A549 (cell line): ENCODE data around the gene COG8. TPM values are rescaled to one million over a fixed set of nuclear protein-coding genes. Genes with fewer than 3 reads are reported as not detected.
A peak's percentile ranks its signal among the peaks of the same experiment; 100 is the strongest.

ENCODE experiments used
- ATAC-seq, 2 experiments: fragments of 200-7000 bp in 1 of 2; fragments of >200 bp in 1 of 2; cut with Nextera tagmentation in 1 of 2; cut with Tn5 transposase in 1 of 2; 3 replicates each; pipeline versions ENCODE4 v1.8.0 to v1.9.1; 2018 to 2020; ENCODE audit warnings: mild to moderate bottlenecking in 1 of 2, moderate library complexity in 1 of 2
- CTCF ChIA-PET: fragments of 300-600 bp; sonication (Branson Sonifier 250); formaldehyde crosslinking; extraction: SDS; loops from one replicate; lab custom pipeline; 2021; ENCODE audit warnings: antibody characterized with exemption, inconsistent platforms; lab: Yijun Ruan, JAX
- POLR2A ChIA-PET: fragments of 350-600 bp; formaldehyde crosslinking; extraction: SDS; loops from one replicate; lab custom pipeline; 2021; ENCODE audit warnings: antibody characterized with exemption, inconsistent platforms; lab: Yijun Ruan, JAX
- DNase-seq, 2 experiments: peaks; one replicate each; pipeline versions ENCODE4 v3.0.0 to v3.0.0-alpha.2; 2011 to 2016; ENCODE audit warnings: low read depth in 1 of 2, low spot score in 1 of 2
- FAIRE-seq: peaks from 2 replicates; lab custom pipeline; 2011; peaks lifted over from hg19 to GRCh38; lab: Jason Lieb, UNC
- H3K27ac ChIP-seq, 2 experiments: fragments of >200 bp; sonication (Bioruptor Twin); formaldehyde crosslinking; 3 replicates each; pipeline ENCODE4 v1.5.1; 2016 to 2017
- H3K4me1 ChIP-seq: fragments of >200 bp; sonication (Bioruptor Twin); formaldehyde crosslinking; 3 replicates; pipeline ENCODE4 v1.6.1; 2016
- H3K4me2 ChIP-seq: fragments of >200 bp; sonication (Bioruptor Twin); formaldehyde crosslinking; 3 replicates; pipeline ENCODE4 v1.6.1; 2016
- H3K4me3 ChIP-seq: fragments of >200 bp; sonication (Bioruptor Twin); formaldehyde crosslinking; 3 replicates; pipeline ENCODE4 v1.5.1; 2016
- H3K9me3 ChIP-seq: fragments of >200 bp; sonication (Bioruptor Twin); formaldehyde crosslinking; 3 replicates; pipeline ENCODE4 v1.6.1; 2016
- ATOH8 ChIP-seq: fragments of 250-450 bp; sonication (Bioruptor Pico); IDR thresholded peaks from 2 replicates; pipeline ENCODE4 v1.5.0; 2020; ENCODE audit warnings: low read depth, mild to moderate bottlenecking, moderate library complexity
- CBX8 ChIP-seq: fragments of 200-600 bp; sonication (generic); IDR thresholded peaks from 2 replicates; pipeline ENCODE4 v1.6.1; 2016
- CEBPB ChIP-seq, 2 experiments: fragments of >200 bp in 1 of 2; sonication (Bioruptor Twin) in 1 of 2; formaldehyde crosslinking in 1 of 2; IDR thresholded peaks; 2 replicates each; pipeline ENCODE4 v1.6.1; 2012 to 2016
- EHF ChIP-seq: fragments of 250-450 bp; sonication (Bioruptor Pico); IDR thresholded peaks from 2 replicates; pipeline ENCODE4 v1.5.0; 2020; ENCODE audit warnings: mild to moderate bottlenecking
- EP300 ChIP-seq, 2 experiments: fragments of >200 bp; sonication (Bioruptor Twin); formaldehyde crosslinking; IDR thresholded peaks; 2 replicates in 1 of 2; 3 replicates in 1 of 2; pipeline ENCODE4 v1.6.1; 2016 to 2017
- FOSL2 ChIP-seq, 2 experiments: fragments of 450-650 bp in 1 of 2; fragments of >200 bp in 1 of 2; sonication (Bioruptor Twin) in 1 of 2; formaldehyde crosslinking; IDR thresholded peaks; 2 replicates each; pipeline versions ENCODE4 v1.5.0 to v1.6.1; 2016 to 2020; ENCODE audit warnings: mild to moderate bottlenecking in 1 of 2, moderate library complexity in 1 of 2
- HEYL ChIP-seq: fragments of 250-450 bp; sonication (Bioruptor Pico); IDR thresholded peaks from 2 replicates; pipeline ENCODE4 v1.8.0; 2021; ENCODE audit warnings: mild to moderate bottlenecking, moderate library complexity
- KDM1A ChIP-seq: fragments of 200-600 bp; sonication (generic); IDR thresholded peaks from 2 replicates; pipeline ENCODE4 v1.6.1; 2016; ENCODE audit warnings: low read depth, mild to moderate bottlenecking
- MAFK ChIP-seq: fragments of 450-650 bp; IDR thresholded peaks from 2 replicates; pipeline ENCODE4 v1.6.1; 2014; ENCODE audit not compliant: partially characterized antibody
- MYC ChIP-seq: IDR thresholded peaks from 2 replicates; pipeline ENCODE4 v1.6.1; 2012; ENCODE audit warnings: mild to moderate bottlenecking, inconsistent platforms, low read length, improper control_type of control experiment, borderline replicate concordance
- NPAS2 ChIP-seq: fragments of 250-450 bp; sonication (Bioruptor Pico); IDR thresholded peaks from 2 replicates; pipeline ENCODE4 v1.8.0; 2022; ENCODE audit warnings: mild to moderate bottlenecking, moderate library complexity, borderline replicate concordance
- PBX3 ChIP-seq: IDR thresholded peaks from 2 replicates; pipeline ENCODE4 v1.6.1; 2012
- POLR2AphosphoS2 ChIP-seq: conservative IDR thresholded peaks from 2 replicates; pipeline ENCODE4 v1.6.1; 2012; ENCODE audit warnings: low read length, improper control_type of control experiment, inconsistent platforms
- REST ChIP-seq: fragments of 200-600 bp; sonication (generic); IDR thresholded peaks from 2 replicates; pipeline ENCODE4 v1.6.1; 2016; ENCODE audit warnings: antibody characterized with exemption, mild to moderate bottlenecking, moderate library complexity
- SREBF2 ChIP-seq: fragments of 450-650 bp; IDR thresholded peaks from 2 replicates; pipeline ENCODE4 v1.6.1; 2014; ENCODE audit warnings: mild to moderate bottlenecking, moderate library complexity
- TFCP2L1 ChIP-seq: fragments of 250-450 bp; sonication (Bioruptor Pico); IDR thresholded peaks from 2 replicates; pipeline ENCODE4 v1.5.0; 2021; ENCODE audit warnings: mild to moderate bottlenecking
- TP53 ChIP-seq: fragments of 250-450 bp; sonication (Bioruptor Pico); IDR thresholded peaks from 2 replicates; pipeline ENCODE4 v1.5.0; 2021; ENCODE audit warnings: mild to moderate bottlenecking, moderate library complexity
- ZFP36 ChIP-seq: fragments of 450-650 bp; IDR thresholded peaks from 2 replicates; pipeline ENCODE4 v1.6.1; 2014; ENCODE audit warnings: borderline replicate concordance; ENCODE audit not compliant: partially characterized antibody
- ZNF302 ChIP-seq: fragments of 250-450 bp; sonication (Bioruptor Pico); IDR thresholded peaks from 2 replicates; pipeline ENCODE4 v1.9.0; 2021; ENCODE audit warnings: inconsistent platforms, mild to moderate bottlenecking, moderate library complexity
- WGBS: methylation state at CpG from one replicate; pipeline ENCODE4 v1.1.6; 2017; ENCODE audit errors: missing lambda C conversion rate; 5-methylcytosine and 5-hydroxymethylcytosine counted together
- polyA plus RNA-seq, 4 experiments: library from polyadenylated mRNA; depleted of rRNA in 3 of 4; stranded (reverse); fragments of >200 nt; fragmentation: RNase III in 1 of 4; extraction: RNeasy Plus Mini Kit Qiagen cat#74134 plus additional on column Dnase treatment in 1 of 4; gene quantifications; 2 replicates in 3 of 4; 3 replicates in 1 of 4; pipeline ENCODE4 v1.2.3, GENCODE V29; 2011 to 2017
- TF ChIP-seq, protein P1 (sequence below): fragments of 150-350 bp; IDR thresholded peaks from 2 replicates; pipeline ENCODE4 v1.6.1; 2014; ENCODE audit warnings: low read depth, mild to moderate bottlenecking, low read length
- TF ChIP-seq, protein P2 (sequence below): fragments of >200 bp; sonication (Bioruptor Twin); formaldehyde crosslinking; IDR thresholded peaks from 3 replicates; pipeline ENCODE4 v1.5.1; 2016
- TF ChIP-seq, protein P3 (sequence below): IDR thresholded peaks from 2 replicates; pipeline ENCODE4 v1.6.1; 2012; ENCODE audit warnings: low read depth, borderline replicate concordance

COG8 gene
- polyA plus RNA-seq, 2 of the 4 experiments (the other 2 are of a cell fraction): 21.4 to 24.3 TPM

DNA sequence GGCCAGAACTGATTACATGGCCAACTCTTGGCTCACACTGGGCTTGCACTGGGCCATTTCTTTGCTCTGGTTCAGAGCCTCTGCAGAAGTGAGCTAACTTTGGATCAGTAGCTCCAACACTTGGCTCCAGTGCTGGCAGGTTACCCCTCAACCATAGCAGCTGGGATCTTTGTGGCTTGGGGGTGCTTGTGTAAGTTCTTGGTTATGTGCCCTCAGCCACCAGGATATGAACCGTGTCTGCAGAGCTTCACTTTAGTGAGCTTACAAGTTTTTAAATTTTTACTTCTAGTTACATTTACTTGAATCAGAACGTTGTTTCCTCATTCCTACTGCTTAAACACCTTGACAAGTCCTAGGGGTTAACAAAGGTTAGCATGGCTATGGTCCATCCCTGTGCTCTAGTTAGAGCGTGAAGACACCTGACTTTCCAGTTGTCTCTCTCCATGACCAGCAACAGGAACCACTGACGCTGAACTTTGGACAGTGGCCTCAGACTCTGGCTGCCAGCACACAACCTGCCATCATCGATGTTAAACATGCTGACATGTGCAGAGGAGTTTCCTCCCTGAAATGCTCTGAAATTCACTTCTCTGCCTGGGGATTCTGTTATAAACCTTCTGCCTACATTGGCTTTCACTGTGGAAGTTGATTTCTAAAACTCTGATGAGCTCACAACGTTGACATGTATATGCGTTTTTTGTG, 13.0 kb downstream of the COG8 start:
- no peaks in the 10 kb centered on the region for H3K9me3 ChIP-seq
- TF ChIP-seq MAFK (no peak), HEYL (CRISPR knock-in tag) (no peak), TP53 (CRISPR knock-in tag) (no peak), TFCP2L1 (CRISPR knock-in tag) (no peak), ZNF302 (no peak), PBX3 (no peak), FOSL2 (IDR thresholded peaks at IDR 0.05) (no peak), FOSL2 (CRISPR knock-in tag; IDR thresholded peaks at IDR 0.05) (no peak), CEBPB (IDR thresholded peaks at IDR 0.05) (no peak), ATOH8 (CRISPR knock-in tag) (no peak), MYC (no peak), EP300 (IDR thresholded peaks at IDR 0.05) (no peak)
- TF ChIP-seq, protein P1, sequence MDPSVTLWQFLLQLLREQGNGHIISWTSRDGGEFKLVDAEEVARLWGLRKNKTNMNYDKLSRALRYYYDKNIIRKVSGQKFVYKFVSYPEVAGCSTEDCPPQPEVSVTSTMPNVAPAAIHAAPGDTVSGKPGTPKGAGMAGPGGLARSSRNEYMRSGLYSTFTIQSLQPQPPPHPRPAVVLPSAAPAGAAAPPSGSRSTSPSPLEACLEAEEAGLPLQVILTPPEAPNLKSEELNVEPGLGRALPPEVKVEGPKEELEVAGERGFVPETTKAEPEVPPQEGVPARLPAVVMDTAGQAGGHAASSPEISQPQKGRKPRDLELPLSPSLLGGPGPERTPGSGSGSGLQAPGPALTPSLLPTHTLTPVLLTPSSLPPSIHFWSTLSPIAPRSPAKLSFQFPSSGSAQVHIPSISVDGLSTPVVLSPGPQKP: no peak
- TF ChIP-seq, protein P2, sequence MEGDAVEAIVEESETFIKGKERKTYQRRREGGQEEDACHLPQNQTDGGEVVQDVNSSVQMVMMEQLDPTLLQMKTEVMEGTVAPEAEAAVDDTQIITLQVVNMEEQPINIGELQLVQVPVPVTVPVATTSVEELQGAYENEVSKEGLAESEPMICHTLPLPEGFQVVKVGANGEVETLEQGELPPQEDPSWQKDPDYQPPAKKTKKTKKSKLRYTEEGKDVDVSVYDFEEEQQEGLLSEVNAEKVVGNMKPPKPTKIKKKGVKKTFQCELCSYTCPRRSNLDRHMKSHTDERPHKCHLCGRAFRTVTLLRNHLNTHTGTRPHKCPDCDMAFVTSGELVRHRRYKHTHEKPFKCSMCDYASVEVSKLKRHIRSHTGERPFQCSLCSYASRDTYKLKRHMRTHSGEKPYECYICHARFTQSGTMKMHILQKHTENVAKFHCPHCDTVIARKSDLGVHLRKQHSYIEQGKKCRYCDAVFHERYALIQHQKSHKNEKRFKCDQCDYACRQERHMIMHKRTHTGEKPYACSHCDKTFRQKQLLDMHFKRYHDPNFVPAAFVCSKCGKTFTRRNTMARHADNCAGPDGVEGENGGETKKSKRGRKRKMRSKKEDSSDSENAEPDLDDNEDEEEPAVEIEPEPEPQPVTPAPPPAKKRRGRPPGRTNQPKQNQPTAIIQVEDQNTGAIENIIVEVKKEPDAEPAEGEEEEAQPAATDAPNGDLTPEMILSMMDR: no peak
- TF ChIP-seq, protein P3, sequence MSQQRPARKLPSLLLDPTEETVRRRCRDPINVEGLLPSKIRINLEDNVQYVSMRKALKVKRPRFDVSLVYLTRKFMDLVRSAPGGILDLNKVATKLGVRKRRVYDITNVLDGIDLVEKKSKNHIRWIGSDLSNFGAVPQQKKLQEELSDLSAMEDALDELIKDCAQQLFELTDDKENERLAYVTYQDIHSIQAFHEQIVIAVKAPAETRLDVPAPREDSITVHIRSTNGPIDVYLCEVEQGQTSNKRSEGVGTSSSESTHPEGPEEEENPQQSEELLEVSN: no peak
- H3K4me2 ChIP-seq: peak overlapping the region; percentile 99
- no peak for FAIRE-seq
- no peak for ATAC-seq
- no peak overlapping the region for H3K4me3 ChIP-seq
- ChIA-PET CTCF (interaction anchor here (0.6 to 8.9 kb wide), 5 partner anchors 11 to 798 kb away, joined by 3 to 44 read pairs (median 5); partner anchors contain the start of genes COG8, NIP7 and VPS4A), POLR2A (interaction anchor here (1.1 to 1.7 kb wide), 2 partner anchors 8 to 400 kb away, joined by 4 to 6 read pairs; partner anchors contain the start of gene NQO1)
- WGBS: 70% methylated on average over 7 of the region's 7 CpGs
- no peak for DNase-seq
- H3K27ac ChIP-seq: no peak overlapping the region
- peaks cover 40% of the 10 kb centered on the region for H3K4me1 ChIP-seq

DNA sequence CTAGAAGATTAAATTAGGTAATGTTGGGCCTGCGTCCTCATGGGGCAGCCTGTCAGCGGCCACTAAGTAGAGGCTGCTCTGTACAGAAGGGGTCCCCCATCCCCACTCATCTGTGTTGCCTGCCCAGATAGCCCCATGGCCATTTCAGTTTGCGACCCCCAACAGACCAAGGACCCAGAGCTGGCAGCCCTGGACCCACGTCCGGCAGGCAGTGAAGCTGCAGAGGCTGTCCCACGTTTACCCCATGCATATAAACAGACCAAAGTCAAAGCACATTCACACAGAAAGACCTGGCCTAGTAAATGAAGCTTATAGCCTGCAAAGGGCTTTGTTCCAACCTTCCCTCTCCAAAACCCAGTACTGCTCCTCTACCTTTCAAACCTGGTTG, 13.6 kb downstream of the COG8 start:
- POLR2A ChIA-PET: interaction anchor here (1.1 to 1.7 kb wide), 2 partner anchors 8 to 401 kb away, joined by 4 to 6 read pairs; partner anchors contain the start of gene NQO1
- CTCF ChIA-PET: interaction anchor here (0.6 to 8.9 kb wide), 6 partner anchors 8 to 798 kb away, joined by 3 to 44 read pairs (median 6); partner anchors contain the start of genes COG8, NIP7 and VPS4A
- FAIRE-seq: no peak
- no peak overlapping the region for H3K27ac ChIP-seq
- 94% methylated on average over 6 of the region's 6 CpGs for WGBS
- no peak overlapping the region; the same call in 2 of the 3 replicates for H3K4me2 ChIP-seq
- no peak overlapping the region for H3K4me3 ChIP-seq
- peaks cover 37% of the 10 kb centered on the region for H3K4me1 ChIP-seq
- H3K9me3 ChIP-seq: no peaks in the 10 kb centered on the region
- no peak for ATAC-seq
- no peak for DNase-seq
- TF ChIP-seq EHF (CRISPR knock-in tag) (no peak), FOSL2 (IDR thresholded peaks at IDR 0.05) (no peak), FOSL2 (CRISPR knock-in tag; IDR thresholded peaks at IDR 0.05) (no peak), REST (no peak), CBX8 (no peak), SREBF2 (no peak), MAFK (no peak), EP300 (IDR thresholded peaks at IDR 0.05) (no peak), NPAS2 (CRISPR knock-in tag) (no peak), KDM1A (no peak), ZFP36 (no peak), POLR2AphosphoS2 (no peak), CEBPB (IDR thresholded peaks at IDR 0.05) (no peak)
- TF ChIP-seq, protein P3: no peak
